AG10803 (cell line): Measurements from ENCODE around the gene CNTN4.

Experiments
- DNase-seq: peaks from one replicate; pipeline ENCODE4 v3.0.0; 2010; ENCODE audit warnings: low read depth
- H3K4me3 ChIP-seq: 2 replicates; pipeline ENCODE4 v1.5.1; 2011; ENCODE audit warnings: mild to moderate bottlenecking, low read length, control low read depth
- CTCF ChIP-seq: conservative IDR thresholded peaks from 2 replicates; pipeline ENCODE4 v1.5.1; 2011; ENCODE audit warnings: mild to moderate bottlenecking, low read length, control low read depth, inconsistent platforms

CNTN4 gene

GRCh38 chr3:3080309-3080708, 981.6 kb downstream of the CNTN4 start:
- no peak for DNase-seq
- no peak for TF ChIP-seq CTCF
- H3K4me3 ChIP-seq, result no peak overlapping the region

DNA sequence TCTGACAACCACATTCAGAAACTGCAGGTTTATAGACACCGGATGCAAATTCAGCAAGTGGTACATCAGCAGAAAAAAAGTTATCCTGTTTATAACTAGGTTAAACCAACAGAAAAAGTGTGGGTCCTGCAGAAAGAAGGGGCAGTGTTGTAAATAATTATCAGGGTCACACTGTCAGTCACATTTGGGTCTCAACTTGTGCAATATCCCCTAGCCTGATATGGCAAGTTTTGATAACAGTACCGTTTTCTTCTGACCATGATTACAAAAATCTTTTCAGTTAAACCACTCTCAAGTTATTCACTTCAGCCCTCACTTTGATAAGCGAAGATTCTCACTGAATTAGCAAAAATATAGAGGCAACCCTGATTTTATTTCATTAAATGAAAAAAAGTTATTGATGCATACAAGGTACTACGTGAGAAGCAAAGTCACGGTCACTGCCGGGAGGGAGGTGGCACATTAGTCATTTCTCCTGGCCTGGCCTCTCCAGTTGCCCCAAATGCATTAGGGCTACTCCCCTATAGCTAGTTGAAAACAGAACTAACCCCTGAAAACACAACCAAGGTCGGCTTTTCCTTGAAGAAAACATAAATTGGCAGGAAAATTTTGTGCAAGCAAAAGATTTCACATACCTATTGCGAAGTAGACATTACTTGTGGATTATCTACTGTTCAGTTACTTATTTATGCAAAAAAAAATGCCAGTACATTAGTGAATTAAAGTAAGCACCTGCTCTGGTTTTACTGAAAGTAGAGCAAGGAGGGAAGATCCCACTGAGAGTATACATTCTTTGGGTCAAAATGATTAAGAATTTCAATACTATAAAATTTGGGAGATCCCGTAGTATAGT, 982.9 kb downstream of the CNTN4 start:
- DNase-seq, result no peak
- no peak overlapping the region for H3K4me3 ChIP-seq
- no peak for TF ChIP-seq CTCF

DNA sequence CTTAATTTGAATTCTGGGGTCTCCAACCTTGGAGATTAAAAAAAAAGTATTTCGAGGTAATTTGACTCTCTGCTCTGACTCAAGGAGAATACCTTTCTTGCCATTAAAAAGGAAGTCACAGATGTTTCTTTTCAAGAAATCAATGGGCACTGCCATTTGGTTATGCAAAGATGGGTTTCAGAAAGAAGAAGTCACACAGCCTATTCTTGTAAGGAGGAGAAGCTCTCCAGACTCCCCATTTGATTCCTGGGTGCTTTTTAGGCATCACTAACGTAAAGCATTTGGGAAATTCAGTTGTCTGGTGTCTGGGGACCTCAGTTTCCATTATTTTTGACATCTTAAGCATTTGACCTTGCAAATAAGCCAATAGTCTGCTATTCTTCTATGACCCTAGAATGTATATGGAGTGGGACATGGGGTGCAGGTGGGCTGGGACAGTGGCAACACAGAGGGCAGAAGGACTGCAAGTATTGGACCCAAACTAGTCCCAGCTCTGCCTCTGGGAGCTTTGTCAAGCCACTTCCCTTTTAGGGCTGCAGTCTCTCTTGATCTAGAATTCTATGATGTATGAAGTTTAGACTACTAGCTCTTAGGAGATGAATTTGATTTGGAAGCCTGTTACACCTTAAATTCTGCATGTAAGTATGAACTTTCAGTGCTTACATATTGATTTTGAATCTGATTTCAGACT, 983.7 kb downstream of the CNTN4 start:
- DNase-seq, result no peak
- no peak for TF ChIP-seq CTCF
- no peak overlapping the region for H3K4me3 ChIP-seq

GRCh38 chr3:3084890-3085289, 986.2 kb downstream of the CNTN4 start:
- TF ChIP-seq CTCF, result no peak
- no peak overlapping the region for H3K4me3 ChIP-seq
- no peak for DNase-seq

DNA sequence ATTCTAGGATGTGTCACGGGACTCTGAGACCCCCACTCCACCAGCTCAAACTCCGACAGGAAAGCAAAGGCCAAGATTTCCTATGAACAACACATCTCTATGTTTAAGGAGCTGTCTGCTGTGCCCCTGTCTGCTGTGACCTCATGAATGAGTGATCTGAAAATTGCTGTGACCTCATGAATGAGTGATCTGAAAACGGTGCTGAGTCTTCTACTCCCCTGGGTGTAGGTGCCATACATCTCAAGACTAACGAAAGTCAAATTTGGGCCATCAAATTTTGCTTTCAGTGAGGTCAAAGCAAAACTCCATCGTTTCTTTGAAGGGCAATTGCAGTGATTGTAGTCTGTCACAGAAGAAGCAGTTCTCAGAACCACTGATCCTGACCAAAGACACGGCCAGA, 987.1 kb downstream of the CNTN4 start:
- H3K4me3 ChIP-seq, result no peak overlapping the region
- no peak for DNase-seq
- TF ChIP-seq CTCF, result no peak

- DNase-seq, result no peak
- H3K4me3 ChIP-seq, result no peak overlapping the region
- TF ChIP-seq CTCF, result no peak
Measured at GRCh38 chr3:3086239-3086638, 987.6 kb downstream of the CNTN4 start.

GRCh38 chr3:3087279-3087678, 988.6 kb downstream of the CNTN4 start:
- no peak for DNase-seq
- TF ChIP-seq CTCF, result no peak

More at GRCh38 chr3:3087279-3087678, 988.6 kb downstream of the CNTN4 start:
- H3K4me3 ChIP-seq, result no peak overlapping the region
